ENCODE measurements around the gene IER5L.

GRCh38 chr9:129201289-129201688 lies 23.2 kb upstream of the IER5L start:
- TF ChIP-seq CTCF (IDR thresholded peaks at IDR 0.05) (no peak), POLR2A (IDR thresholded peaks at IDR 0.05) (no peak)
